Measurements from ENCODE around the gene CLMN. TPM values are rescaled to one million over a fixed set of nuclear protein-coding genes. Genes with fewer than 3 reads are reported as not detected.

CLMN gene
- total RNA-seq, 2 donors from 2014 or later, result 3.4 to 4.0 TPM

GRCh38 chr14:95238487-95239298 is 81.0 kb downstream of the CLMN start:
- peaks cover 0 to 21% of the 10 kb centered on the region in 2 donors for H3K4me1 ChIP-seq
- H3K27me3 ChIP-seq, result no peaks in the 10 kb centered on the region
- H3K4me3 ChIP-seq, result no peak overlapping the region
- no peak for TF ChIP-seq CTCF (IDR thresholded peaks at IDR 0.05)
- no peaks in the 10 kb centered on the region for H3K9me3 ChIP-seq
- peak overlapping the region in 1 of 2 donors; percentile 29 for H3K27ac ChIP-seq
- no peaks in the 10 kb centered on the region for H3K36me3 ChIP-seq
- DNase-seq (ENCODE audit: low spot score), result no peak

- DNase-seq (ENCODE audit: low spot score), result no peak
- no peak overlapping the region for H3K4me3 ChIP-seq
- no peaks in the 10 kb centered on the region for H3K9me3 ChIP-seq
- TF ChIP-seq CTCF (IDR thresholded peaks at IDR 0.05), result no peak
- peak overlapping the region in 1 of 2 donors; percentile 29 for H3K27ac ChIP-seq
- H3K4me1 ChIP-seq, result peaks cover 0 to 21% of the 10 kb centered on the region in 2 donors
- no peaks in the 10 kb centered on the region for H3K36me3 ChIP-seq
- H3K27me3 ChIP-seq, result no peaks in the 10 kb centered on the region
Observed at GRCh38 chr14:95237958-95238340, 81.8 kb downstream of the CLMN start.

- no peak for DNase-seq (ENCODE audit: low spot score)
- H3K9me3 ChIP-seq, result no peaks in the 10 kb centered on the region
Observed at GRCh38 chr14:95237121-95237957, 82.4 kb downstream of the CLMN start.

GRCh38 chr14:95236221-95236620 is 83.5 kb downstream of the CLMN start:
- H3K27ac ChIP-seq, result no peak overlapping the region
- no peaks in the 10 kb centered on the region for H3K9me3 ChIP-seq
- peaks cover 0 to 29% of the 10 kb centered on the region in 2 donors for H3K4me1 ChIP-seq
- TF ChIP-seq CTCF (IDR thresholded peaks at IDR 0.05), result no peak
- no peaks in the 10 kb centered on the region for H3K27me3 ChIP-seq
- no peaks in the 10 kb centered on the region for H3K36me3 ChIP-seq
- H3K4me3 ChIP-seq, result no peak overlapping the region
- no peak for DNase-seq (ENCODE audit: low spot score)

More at GRCh38 chr14:95237121-95237957, 82.4 kb downstream of the CLMN start:
- TF ChIP-seq CTCF (IDR thresholded peaks at IDR 0.05), result no peak
- Histone ChIP-seq H3K4me1 (peaks cover 0 to 21% of the 10 kb centered on the region in 2 donors), H3K4me3 (no peak overlapping the region), H3K36me3 (no peaks in the 10 kb centered on the region), H3K27ac (no peak overlapping the region), H3K27me3 (no peaks in the 10 kb centered on the region)

- Histone ChIP-seq H3K36me3 (no peaks in the 10 kb centered on the region), H3K9me3 (no peaks in the 10 kb centered on the region), H3K4me3 (no peak overlapping the region), H3K4me1 (peaks cover 0 to 29% of the 10 kb centered on the region in 2 donors), H3K27ac (no peak overlapping the region), H3K27me3 (no peaks in the 10 kb centered on the region)
- DNase-seq (ENCODE audit: low spot score), result no peak
- no peak for TF ChIP-seq CTCF (IDR thresholded peaks at IDR 0.05)
Observed at GRCh38 chr14:95235767-95236166, 83.9 kb downstream of the CLMN start.

Data from right atrium auricular region (tissue), 2 donors.